Cardiac septum (tissue), 1 donor: ENCODE results near the gene ASPM. TPM values are rescaled to one million over a fixed set of nuclear protein-coding genes. Genes with fewer than 3 reads are reported as not detected.

Experiments
- DNase-seq: peaks from one replicate; pipeline ENCODE4 v3.0.0-alpha.2; 2020; ENCODE audit warnings: low spot score
- intact Hi-C: fragments of 100-400 bp; cut with DNase I; formaldehyde crosslinking; loops from one replicate; pipeline ENCODE4 v1.14.0; 2022
- total RNA-seq: library from RNA; stranded (reverse); fragmentation: NEBNext Ultra II Directional; extraction: Animal tissue kit (Norgen Biotek cat#: 25700); gene quantifications from one replicate; pipeline ENCODE4 v1.2.1, GENCODE V29; 2021
- donor health status: DM: no; HTN: no; CAD: no.

Gene ASPM
- total RNA-seq, 1 donor from 2014 or later, result 0.57 TPM

DNA sequence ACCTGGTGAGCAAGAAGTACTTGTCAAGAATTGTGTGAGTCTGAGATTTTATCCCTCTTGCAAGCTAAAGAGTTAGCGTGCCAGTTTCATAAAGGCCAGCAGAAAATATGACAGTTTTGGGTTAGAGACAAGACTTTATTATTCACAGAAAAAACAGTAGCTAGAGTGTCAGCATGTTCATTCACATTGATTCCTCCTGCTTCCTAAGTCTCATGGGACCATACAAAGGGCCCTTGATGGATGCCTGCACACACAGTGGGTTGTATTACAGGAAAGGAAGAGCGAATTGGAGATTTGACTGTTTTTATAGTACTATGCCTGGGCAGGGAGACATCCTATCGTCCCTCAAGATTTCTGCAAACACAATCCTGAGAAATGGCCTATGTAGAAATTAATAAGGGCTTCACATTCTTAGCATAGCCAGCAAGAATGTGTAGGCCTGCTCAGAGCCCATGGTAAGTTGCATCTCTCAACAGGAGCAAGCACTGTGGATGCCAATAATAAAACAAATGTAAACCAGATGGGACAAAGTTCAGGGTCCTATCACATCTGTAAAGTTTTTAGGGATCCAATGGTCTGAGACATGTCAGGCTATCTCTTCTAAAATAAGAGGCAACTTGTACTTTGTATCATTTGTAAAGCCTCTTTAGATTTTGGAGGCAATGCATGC is 4.0 kb upstream of the ASPM start:
- intact Hi-C loops, result loop anchor here (5.0 kb wide), 1 partner anchor 47 kb away; no protein-coding TSS in a partner anchor

DNA sequence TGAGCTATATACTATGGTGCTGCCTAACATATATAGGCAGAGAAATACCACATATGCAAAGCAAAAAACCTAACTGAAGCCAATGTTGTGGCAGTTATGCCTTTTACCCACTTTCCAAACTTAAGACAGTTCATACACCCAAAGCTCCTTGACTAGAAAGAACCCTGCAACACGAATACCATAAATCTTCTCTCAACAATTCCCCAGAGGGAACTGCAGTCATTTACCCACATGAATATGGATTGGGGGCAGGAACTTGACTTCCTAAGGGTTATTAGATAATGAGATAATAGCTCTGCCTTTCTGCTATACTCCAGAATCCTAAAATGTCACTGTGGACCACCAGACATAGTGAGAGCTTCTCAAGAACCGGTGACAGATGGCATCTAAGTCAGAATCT is 2.9 kb upstream of the ASPM start:
- intact Hi-C loops, result no loop called here
- no peak for DNase-seq

More for the DNA sequence above, 4.0 kb upstream of the ASPM start:
- no peak for DNase-seq

DNA sequence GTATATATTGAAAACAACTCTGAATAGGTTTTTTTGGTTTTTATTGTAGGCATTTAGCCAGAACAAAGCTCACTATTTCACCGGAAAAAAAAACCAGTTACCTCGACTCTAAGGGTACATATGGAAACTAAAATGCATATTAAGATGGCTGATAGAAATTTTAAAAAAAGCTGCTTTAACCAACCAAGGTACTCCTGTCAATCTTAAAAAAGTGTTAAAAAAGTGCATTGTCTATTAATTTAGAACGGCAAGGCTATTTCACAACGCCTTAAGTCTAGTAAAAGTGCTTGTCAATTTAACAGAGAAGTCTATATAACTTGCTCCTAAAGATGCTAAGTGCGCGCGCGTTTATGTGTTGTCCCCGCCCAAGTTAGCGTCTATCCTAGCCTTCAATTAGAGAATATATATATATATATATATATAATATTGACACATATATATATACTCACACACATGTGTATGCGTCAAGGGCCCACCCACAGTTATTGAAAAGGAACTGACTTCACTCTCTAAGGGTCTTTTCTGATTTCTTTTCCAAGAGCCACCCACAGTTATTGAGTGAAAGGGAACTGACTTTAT is 934 bp downstream of the ASPM start:
- intact Hi-C loops, result no loop called here
- no peak for DNase-seq

DNA sequence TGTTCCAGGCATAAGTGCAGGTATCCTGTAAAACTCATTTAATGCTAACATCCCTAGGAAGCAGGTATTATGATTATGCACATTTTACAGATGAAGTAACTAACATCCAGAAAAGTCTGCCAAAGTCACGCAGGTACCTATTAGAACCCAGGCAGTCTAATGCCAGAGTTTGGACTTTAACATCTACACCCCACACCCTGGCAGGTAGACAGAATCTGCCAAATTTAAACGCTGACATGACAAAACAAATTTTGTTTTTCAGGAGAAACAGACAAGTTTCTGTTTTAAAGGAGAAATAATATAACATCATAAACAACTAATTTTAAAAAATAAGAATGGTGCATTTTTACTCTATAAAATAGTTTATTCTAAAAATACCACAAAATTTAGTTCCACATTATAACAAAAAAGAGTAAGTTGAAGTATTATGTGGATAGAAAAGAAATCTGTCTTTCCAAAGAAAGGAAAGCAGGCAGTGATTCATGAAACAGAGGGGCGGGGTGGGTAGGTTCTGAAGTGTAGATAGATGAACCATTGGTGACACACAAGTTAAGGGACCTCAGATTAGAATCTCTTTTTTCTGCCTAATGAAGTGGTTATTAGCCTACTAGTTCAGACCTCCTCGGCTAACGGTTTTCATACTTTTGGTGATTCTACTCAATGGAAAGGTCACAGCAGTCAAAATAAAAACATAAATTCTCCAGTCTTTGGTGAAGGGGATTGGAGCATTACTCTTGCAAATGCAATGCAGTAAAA is 1.7 kb downstream of the ASPM start:
- no peak for DNase-seq
- intact Hi-C loops, result no loop called here

DNA sequence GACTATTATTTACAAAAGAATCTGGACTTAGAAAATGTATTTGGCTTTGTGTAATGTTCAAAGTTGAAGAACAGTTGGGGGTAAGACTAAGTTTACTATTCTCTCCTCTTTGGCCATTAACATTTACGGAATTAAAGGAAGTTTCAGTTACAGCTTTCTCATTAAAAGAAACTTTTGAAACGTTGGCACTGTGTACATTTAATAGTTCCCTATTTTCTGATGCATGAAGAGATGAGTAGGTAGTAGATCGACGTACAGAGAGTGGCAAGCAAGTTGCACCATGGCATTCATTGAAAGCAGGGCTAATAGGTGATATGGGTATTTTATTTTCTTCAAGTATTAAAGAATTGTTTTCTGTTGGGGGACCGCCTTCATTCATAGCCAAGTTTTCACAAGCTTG is 3.2 kb downstream of the ASPM start:
- DNase-seq, result no peak
- intact Hi-C loops, result no loop called here

DNA sequence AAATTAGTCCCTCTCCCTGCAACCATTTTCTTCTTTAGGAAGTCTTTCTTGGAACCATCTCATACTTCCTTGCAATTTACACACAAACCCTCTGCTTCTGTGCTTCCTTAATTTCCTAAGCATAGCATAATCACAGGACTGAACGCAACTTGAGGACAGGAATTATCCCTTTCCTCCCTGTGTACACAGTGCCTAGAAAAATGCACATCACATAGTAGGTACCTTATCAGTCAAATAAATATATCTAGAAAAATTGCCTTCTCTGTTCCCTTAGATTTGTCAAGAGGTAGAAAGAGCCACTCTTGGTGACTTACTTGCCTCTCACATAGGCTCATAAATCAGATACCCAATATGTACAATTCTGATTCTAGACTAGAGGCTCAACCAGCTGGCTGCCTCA is 4.9 kb downstream of the ASPM start:
- no peak for DNase-seq
- intact Hi-C loops, result no loop called here

DNA sequence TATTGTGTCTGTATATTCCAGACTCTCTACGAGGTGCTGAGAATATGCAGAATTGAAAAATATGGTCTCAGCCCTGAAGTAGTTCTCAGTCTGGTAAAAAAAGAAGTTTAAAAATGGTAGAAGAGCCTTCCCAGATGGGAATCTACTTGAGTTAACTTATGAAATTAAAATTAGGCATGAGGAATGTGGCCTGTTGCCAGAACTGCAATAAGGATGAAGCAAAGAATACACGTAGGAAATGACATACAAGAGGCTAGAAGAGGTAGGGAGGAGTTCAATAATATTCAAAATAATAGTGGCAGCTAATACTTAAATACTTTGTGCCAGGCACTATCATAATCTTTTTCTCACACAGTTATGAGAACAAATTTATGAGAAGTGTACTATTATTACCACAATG is 6.3 kb downstream of the ASPM start:
- intact Hi-C loops, result no loop called here
- no peak for DNase-seq

DNA sequence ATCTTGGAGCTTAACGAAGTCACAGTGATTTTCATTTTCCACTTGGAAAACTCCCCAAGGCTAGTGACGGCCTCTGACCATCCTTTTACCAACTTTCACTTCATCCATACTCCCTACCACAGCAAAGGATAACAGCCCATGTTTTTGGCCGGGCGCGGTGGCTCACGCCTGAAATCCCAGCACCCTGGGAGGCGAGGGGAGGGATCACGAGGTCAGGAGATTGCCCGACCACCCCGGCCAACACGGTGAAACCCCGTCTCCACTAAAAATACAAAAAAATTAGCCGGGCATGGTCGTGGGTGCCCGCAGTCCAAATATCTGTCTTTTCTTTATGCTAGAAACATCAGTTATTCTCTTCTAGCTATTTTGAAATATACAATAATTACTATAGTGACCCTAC is 7.3 kb downstream of the ASPM start:
- intact Hi-C loops, result no loop called here
- no peak for DNase-seq

DNA sequence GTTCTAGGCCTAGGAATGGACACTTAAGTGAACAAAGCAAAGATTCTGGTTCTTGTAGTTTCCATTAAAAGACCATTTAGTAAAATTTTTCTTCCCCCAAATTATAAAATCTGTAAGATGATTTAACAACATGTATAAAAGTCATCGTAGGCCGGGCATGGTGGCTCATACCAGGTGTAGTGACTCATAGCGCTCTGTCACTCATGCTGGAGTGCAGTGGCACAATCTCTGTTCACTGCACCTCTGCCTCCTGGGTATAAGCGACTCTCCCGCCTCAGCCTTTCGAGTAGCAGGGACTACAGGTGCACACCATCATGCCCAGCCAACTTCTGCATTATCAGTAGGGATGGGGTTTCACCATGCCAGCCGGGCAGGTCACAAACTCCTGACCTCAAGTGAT is 9.1 kb downstream of the ASPM start:
- intact Hi-C loops, result no loop called here
- no peak for DNase-seq

DNA sequence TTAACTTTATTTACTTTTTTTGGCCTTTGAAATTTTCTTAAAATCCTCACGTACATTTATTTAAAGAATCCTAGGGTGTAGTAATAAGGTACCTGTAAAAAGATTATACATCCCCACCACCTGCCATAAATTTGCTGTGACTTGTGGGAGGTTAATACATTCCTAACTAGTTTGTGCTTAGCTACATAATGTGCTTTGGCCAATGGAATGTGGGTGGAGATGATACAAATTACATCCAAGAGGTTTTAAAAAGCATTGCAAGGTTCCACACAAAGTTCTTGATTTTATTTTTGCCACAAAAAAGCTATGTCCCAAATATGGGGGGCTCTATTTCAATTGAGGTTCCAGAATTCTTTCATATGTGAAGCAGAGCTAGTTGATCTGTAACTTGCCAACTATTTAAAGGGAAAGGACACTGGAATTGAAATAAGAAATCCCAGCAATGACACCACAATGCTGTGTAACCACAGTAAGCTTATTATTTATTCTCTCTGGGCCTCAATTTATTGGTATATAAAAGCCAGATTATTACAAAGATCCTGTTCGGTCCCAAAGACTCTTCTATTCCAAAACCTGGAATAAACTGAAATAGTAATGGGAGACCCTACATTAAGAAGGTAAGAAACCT is 15.7 kb downstream of the ASPM start:
- intact Hi-C loops, result no loop called here

DNA sequence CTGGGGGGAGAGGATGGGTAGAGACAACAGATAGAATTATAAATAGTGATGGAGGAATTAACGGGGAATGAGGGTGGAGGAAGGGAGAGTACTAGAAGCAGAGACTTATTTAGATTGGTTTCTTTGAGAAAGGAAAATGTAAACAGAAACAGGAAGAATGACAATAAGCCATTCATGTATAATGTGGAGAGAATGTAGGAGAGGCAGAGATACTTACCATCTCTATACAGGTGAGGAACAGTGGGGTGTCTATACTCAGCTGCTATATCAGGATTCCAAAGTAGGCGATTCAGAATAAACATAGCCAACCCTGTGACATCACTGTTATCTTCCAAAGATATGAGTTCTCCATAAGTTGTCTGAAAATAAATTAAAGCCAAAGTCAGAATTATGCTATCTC is 16.8 kb downstream of the ASPM start:
- no peak for DNase-seq
- intact Hi-C loops, result no loop called here

More for the DNA sequence above, 15.7 kb downstream of the ASPM start:
- no peak for DNase-seq

DNA sequence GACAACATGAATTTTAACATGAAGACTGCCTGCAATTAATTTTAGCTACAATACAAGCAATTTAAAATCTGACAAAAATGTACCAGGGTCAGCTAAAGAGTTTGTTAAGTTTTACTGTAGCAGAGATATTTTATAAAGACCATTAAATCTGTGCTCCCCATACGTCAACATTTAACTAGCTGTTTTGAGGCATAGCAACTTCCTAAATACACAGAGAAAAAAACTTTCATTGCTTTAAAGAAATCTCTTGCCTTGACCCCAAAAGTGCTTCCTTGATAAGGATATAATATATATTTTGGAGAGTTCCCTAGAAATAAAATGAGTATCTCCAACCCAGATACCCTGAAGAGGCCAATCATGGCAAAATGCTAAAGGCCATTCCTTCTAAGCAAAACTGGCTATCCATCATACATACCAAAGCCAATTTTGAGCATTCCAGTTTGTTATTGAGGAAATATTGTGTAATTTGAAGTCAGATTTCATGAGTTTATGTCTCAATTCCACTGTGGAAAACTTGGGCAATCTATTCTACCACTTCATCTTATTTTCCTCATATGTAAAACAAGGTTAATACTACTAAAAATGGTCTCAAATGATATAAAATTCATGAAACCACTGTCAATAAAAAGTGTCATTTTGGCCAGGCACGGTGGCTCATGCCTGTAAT is 19.1 kb downstream of the ASPM start:
- intact Hi-C loops, result no loop called here
- no peak for DNase-seq

DNA sequence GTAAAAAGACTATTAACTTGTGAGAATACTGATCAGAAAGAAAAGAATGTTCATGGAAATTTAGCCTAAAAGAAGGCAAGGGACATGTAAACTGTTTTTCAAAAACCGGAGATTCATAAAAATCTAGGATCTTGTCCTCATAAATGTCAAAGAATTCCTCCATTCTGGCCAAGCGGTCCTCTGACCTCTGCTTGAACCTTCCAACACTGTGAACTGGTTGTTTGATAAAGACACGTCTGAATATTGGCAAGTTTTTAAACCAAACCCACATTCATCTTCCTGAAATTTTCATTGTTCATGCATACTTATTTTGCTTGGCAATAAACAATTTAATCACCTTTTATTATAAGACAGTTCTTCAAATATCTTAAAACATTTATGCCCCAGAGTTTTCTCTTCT is 19.8 kb downstream of the ASPM start:
- DNase-seq, result no peak
- intact Hi-C loops, result no loop called here

DNA sequence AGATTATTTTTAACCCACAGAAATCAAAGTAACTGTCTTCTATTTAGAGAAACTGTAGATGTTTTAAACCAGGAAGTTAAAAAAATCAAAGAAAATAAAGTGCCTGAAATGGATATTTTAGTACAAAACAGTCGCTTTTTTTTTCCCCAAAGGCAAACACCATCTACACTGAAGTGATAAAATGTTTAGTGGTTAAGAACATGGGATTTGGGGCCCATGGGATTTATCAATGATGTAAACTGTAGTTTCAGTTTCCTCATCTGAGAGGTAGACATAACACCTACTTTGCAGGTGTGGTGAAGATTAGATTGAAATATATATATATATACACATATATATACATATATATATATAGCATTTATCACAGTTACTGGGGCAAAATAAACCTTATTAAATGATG is 22.1 kb downstream of the ASPM start:
- intact Hi-C loops, result no loop called here
- DNase-seq, result no peak

DNA sequence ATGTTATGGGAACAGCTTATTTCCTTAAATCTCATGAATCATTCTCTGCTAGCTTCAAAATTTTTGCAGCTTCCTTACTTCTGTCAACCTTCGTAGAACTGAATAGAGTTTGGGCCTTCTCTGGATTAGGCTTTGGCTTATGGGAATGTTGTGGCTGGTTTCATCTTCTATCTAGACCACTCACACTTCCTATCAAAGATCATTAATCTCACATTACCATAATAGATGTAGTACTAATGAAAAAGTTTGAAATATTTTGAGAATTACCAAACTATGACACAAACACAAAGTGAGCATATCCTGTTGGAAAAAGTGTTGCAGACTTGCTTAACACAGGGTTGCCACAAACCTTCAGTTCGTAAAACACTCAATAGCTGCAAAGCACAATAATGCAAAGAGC is 30.3 kb downstream of the ASPM start:
- intact Hi-C loops, result no loop called here
- no peak for DNase-seq

DNA sequence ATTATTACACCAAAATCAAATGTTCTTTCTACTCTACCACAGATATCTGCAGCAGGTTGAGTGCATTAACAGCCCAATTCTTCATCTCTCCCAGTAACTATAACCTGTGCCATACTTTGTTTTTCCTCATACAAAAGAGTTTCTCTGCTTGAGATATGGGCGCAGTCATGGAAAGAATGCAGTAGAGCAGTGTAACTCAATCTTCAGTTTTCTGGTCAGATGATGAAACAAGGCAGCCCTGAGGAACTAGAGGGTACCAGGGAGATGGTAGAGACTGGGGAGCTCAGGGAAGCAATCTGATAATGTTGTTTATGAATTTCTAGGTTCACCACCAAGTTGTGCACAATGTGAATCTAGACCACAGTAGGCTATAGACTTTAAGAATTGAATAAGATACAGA is 39.6 kb downstream of the ASPM start:
- DNase-seq, result no peak
- intact Hi-C loops, result no loop called here

DNA sequence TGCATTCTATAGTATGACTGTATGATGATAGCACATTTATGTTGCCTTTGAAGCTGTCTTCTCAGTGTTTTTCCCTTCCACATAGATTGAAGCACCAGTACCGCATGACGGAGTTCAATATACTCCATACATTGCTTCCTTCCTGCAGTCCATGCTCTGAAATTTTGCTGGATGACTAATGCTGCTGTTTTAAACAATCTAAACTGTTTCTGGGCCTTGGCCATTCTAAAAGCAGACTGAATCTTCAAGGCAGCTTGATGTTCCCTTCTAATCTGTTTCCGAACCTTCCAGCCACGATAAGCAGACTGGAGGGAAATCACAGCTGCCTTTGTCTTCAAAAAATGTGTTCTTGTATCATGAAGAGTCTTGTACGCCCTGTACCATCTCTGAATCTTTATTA is 43.2 kb downstream of the ASPM start:
- intact Hi-C loops, result no loop called here
- no peak for DNase-seq

DNA sequence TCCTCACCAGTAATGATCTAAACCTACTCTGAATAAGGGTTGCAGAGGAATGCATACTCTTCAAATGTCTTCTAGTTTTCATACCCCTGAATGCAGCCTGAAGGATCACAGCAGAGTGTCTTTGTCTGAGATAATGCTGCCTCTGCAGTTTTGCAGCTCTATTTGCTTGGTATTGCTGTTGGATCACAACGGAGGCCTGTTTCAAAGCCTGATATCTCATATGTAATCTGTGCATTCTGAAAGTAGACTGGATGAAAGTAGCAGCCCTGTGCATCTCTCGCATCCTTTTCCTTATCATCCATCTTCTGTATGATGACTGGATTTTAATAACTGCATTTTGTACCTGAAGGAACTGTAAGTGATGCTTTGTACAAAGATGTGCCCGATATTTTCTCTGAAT is 44.5 kb downstream of the ASPM start:
- no peak for DNase-seq
- intact Hi-C loops, result no loop called here

DNA sequence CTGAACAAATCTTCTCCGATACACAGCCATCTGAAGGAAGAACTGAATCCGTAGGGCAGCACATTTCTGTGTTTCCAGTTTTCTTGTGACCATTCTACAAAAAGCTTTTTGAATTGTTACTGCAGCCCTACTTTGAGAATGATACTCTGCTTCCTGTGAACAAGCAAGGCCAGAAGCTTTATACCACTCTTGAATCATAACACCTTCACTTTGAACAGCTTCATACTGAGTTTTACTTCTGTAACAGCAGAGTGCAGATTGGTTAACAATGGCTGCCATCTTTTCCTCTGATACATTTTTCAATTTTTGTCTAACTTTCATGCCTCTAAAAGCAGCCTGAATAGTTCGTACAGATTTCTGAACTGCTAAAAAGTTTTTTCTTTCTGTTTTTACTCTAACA is 45.8 kb downstream of the ASPM start:
- no peak for DNase-seq
- intact Hi-C loops, result no loop called here

DNA sequence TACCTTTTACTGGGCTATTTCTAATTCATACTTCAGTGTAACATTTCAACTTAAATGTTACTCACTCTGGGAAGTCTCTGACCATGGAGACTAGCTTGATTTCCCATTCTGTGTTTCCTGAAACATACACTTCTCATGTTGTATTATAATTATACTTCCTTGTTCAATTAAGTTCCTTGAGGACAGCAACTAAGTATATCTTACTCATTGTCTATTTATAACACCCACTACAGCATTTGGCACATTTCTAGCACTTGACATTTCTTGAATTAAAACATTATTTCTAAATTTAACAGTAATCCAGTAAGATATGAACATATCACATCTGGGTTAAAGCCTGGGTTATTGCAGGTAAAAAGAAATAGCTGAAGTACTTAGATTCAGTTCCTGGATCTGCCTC is 47.0 kb downstream of the ASPM start:
- intact Hi-C loops, result no loop called here
- no peak for DNase-seq
